ENCODE data around the gene ZNF764. TPM values are rescaled to one million over a fixed set of nuclear protein-coding genes. Genes with fewer than 3 reads are reported as not detected.

Gene ZNF764
- total and polyA plus RNA-seq, 9 of the 15 experiments (the other 6 are each of a cell fraction or from before 2014, with no cell fraction given): 0.69 to 10.1 (median 4.1) TPM

DNA sequence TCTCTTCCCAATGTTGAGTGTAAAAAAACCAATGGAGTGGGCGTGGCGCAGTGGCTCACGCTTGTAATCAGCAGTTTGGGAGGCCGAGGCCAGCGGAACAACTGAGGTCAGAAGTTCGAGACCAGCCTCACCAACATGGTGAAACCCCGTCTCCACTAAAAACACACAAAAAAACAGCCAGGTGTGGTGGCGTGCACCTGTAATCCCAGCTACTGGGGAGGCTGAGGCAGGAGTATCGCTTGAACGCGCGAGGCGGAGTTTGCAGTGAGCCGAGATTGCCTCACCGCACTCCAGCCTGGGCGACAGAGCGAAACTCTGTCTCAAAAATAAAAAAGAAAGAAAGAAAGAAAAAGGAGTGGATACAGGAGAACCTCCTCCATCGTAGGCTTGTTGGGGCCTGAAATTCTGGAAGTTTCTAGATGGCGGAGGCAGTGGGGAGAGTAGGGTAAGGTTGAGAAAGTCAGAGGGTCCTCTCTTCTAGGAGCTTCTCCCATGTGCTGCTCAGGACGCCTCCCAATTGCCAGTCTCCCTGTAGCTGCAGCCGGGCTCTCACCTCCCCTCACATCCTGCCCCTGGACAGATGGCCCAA, 709 bp upstream of the ZNF764 start (continued):
- TF ChIP-seq CHAMP1 (IDR thresholded peaks at IDR 0.05) (0 out of 2 replicates have a peak, but pooled peaks have one; percentile 44), MCM5 (IDR thresholded peaks at IDR 0.05; ENCODE audit: low read depth) (no peak), HSF4 (CRISPR knock-in tag; IDR thresholded peaks at IDR 0.05; ENCODE audit: borderline replicate concordance) (no peak), ZNF324 (CRISPR knock-in tag; IDR thresholded peaks at IDR 0.05) (no peak), SMAD1 (IDR thresholded peaks at IDR 0.05; ENCODE audit: low read depth, low read length, partially characterized antibody) (no peak), U2AF1 (optimal IDR thresholded peaks at IDR 0.05; ENCODE audit: low read depth, low read length) (no peak), ILF3 (IDR thresholded peaks at IDR 0.05; ENCODE audit: borderline replicate concordance) (no peak), SRF (CRISPR knock-in tag; IDR thresholded peaks at IDR 0.05) (no peak; a peak in 1 of 4 replicates), TAF7 (tag; IDR thresholded peaks at IDR 0.05) (0 out of 2 replicates have a peak, but pooled peaks have one; percentile 43), BRD9 (IDR thresholded peaks at IDR 0.05; ENCODE audit: low read depth, partially characterized antibody) (no peak), POLR3A (IDR thresholded peaks at IDR 0.05; ENCODE audit: borderline replicate concordance, extremely low read depth, insufficient read depth, insufficient read length) (peak; percentile 34), ZNF217 (CRISPR knock-in tag; IDR thresholded peaks at IDR 0.05) (no peak), L3MBTL2 (IDR thresholded peaks at IDR 0.05) (peak; percentile 2; the same call in 1 of the 2 replicates), SMARCC2 (IDR thresholded peaks at IDR 0.05; ENCODE audit: low read depth) (no peak), ZKSCAN3 (CRISPR knock-in tag; IDR thresholded peaks at IDR 0.05) (no peak), U2AF2 (optimal IDR thresholded peaks at IDR 0.05; ENCODE audit: low read depth, low read length) (no peak), ZNF76 (CRISPR knock-in tag; IDR thresholded peaks at IDR 0.05; ENCODE audit: borderline replicate concordance) (no peak), TBL1XR1 (IDR thresholded peaks at IDR 0.05; ENCODE audit: low read length in 2 of 2) (no peak), SETDB1 (IDR thresholded peaks at IDR 0.05; ENCODE audit: low read length) (no peak)
- TF ChIP-seq, protein P1, sequence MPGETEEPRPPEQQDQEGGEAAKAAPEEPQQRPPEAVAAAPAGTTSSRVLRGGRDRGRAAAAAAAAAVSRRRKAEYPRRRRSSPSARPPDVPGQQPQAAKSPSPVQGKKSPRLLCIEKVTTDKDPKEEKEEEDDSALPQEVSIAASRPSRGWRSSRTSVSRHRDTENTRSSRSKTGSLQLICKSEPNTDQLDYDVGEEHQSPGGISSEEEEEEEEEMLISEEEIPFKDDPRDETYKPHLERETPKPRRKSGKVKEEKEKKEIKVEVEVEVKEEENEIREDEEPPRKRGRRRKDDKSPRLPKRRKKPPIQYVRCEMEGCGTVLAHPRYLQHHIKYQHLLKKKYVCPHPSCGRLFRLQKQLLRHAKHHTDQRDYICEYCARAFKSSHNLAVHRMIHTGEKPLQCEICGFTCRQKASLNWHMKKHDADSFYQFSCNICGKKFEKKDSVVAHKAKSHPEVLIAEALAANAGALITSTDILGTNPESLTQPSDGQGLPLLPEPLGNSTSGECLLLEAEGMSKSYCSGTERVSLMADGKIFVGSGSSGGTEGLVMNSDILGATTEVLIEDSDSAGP (CRISPR knock-in tag; IDR thresholded peaks at IDR 0.05): no peak
- TF ChIP-seq, protein P2, sequence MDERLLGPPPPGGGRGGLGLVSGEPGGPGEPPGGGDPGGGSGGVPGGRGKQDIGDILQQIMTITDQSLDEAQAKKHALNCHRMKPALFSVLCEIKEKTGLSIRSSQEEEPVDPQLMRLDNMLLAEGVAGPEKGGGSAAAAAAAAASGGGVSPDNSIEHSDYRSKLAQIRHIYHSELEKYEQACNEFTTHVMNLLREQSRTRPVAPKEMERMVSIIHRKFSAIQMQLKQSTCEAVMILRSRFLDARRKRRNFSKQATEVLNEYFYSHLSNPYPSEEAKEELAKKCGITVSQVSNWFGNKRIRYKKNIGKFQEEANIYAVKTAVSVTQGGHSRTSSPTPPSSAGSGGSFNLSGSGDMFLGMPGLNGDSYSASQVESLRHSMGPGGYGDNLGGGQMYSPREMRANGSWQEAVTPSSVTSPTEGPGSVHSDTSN (CRISPR knock-in tag; IDR thresholded peaks at IDR 0.05; ENCODE audit: low read depth): no peak
- TF ChIP-seq, protein P2 (tag; conservative IDR thresholded peaks at IDR 0.05; ENCODE audit: low read depth): no peak

Measured in K562 (cell line).